HepG2 (cell line): ENCODE results near the gene PPIA. TPM values are rescaled to one million over a fixed set of nuclear protein-coding genes. Genes with fewer than 3 reads are reported as not detected.

Experiments used
- ETS1 ChIP-seq: sonication (generic); formaldehyde crosslinking; IDR thresholded peaks from 2 replicates; pipeline ENCODE4 v1.4.0; 2020; ENCODE audit warnings: missing genetic modification reagents
- ETV5 ChIP-seq: IDR thresholded peaks from 2 replicates; pipeline ENCODE4 v1.6.1; 2018; ENCODE audit warnings: missing biosample characterization, missing genetic modification reagents, inconsistent platforms, borderline replicate concordance
- FOXC1 ChIP-seq: sonication (generic); formaldehyde crosslinking; IDR thresholded peaks from 2 replicates; pipeline ENCODE4 v1.8.0; 2022; ENCODE audit warnings: mild to moderate bottlenecking, missing genetic modification reagents, borderline replicate concordance
- FOXJ3 ChIP-seq: sonication (generic); formaldehyde crosslinking; IDR thresholded peaks from 2 replicates; pipeline ENCODE4 v1.4.0; 2020; ENCODE audit warnings: missing genetic modification reagents, mild to moderate bottlenecking, borderline replicate concordance
- FOXM1 ChIP-seq: sonication (generic); formaldehyde crosslinking; IDR thresholded peaks from 2 replicates; pipeline ENCODE4 v1.5.0; 2020; ENCODE audit warnings: missing genetic modification reagents
- GABPB1 ChIP-seq: IDR thresholded peaks from 2 replicates; pipeline ENCODE4 v1.6.1; 2016; ENCODE audit warnings: mild to moderate bottlenecking, missing genetic modification reagents, moderate library complexity, missing compliant biosample characterization
- GATAD1 ChIP-seq: IDR thresholded peaks from 2 replicates; pipeline ENCODE4 v1.6.1; 2016; ENCODE audit warnings: missing genetic modification reagents, missing compliant biosample characterization
- GPN1 ChIP-seq: sonication (generic); formaldehyde crosslinking; IDR thresholded peaks from 2 replicates; pipeline ENCODE4 v1.5.1; 2020; ENCODE audit warnings: missing genetic modification reagents, borderline replicate concordance
- HNF1B ChIP-seq: sonication (generic); formaldehyde crosslinking; IDR thresholded peaks from 2 replicates; pipeline ENCODE4 v1.5.1; 2020; ENCODE audit warnings: mild to moderate bottlenecking, moderate library complexity, missing genetic modification reagents
- MIER3 ChIP-seq: IDR thresholded peaks from 2 replicates; pipeline ENCODE4 v1.6.1; 2016; ENCODE audit warnings: missing compliant biosample characterization, borderline replicate concordance
- TCF7 ChIP-seq: sonication (generic); IDR thresholded peaks from 2 replicates; pipeline ENCODE4 v1.6.1; 2016; ENCODE audit warnings: antibody characterized with exemption, low read depth
- THAP7 ChIP-seq: sonication (generic); formaldehyde crosslinking; IDR thresholded peaks from 2 replicates; pipeline ENCODE4 v1.8.1; 2023; ENCODE audit warnings: mild to moderate bottlenecking, missing genetic modification reagents
- ZNF18 ChIP-seq: sonication (generic); formaldehyde crosslinking; IDR thresholded peaks from 2 replicates; pipeline ENCODE4 v1.8.0; 2022; ENCODE audit warnings: mild to moderate bottlenecking, missing genetic modification reagents; ENCODE audit not compliant: insufficient replicate concordance
- ZNF256 ChIP-seq: sonication (generic); formaldehyde crosslinking; conservative IDR thresholded peaks from 2 replicates; pipeline ENCODE4 v1.4.0; 2020; ENCODE audit warnings: missing genetic modification reagents
- ZNF276 ChIP-seq: sonication (generic); formaldehyde crosslinking; IDR thresholded peaks from 2 replicates; pipeline ENCODE4 v1.4.0; 2020; ENCODE audit warnings: mild to moderate bottlenecking, low read depth, missing genetic modification reagents
- ZNF567 ChIP-seq: sonication (generic); formaldehyde crosslinking; IDR thresholded peaks from 2 replicates; pipeline ENCODE4 v1.8.1; 2023; ENCODE audit warnings: mild to moderate bottlenecking, missing genetic modification reagents, borderline replicate concordance
- ZNF576 ChIP-seq: sonication (generic); formaldehyde crosslinking; IDR thresholded peaks from 2 replicates; pipeline ENCODE4 v1.4.0; 2020; ENCODE audit warnings: mild to moderate bottlenecking, missing genetic modification reagents
- ZNF644 ChIP-seq: IDR thresholded peaks from 2 replicates; pipeline ENCODE4 v1.6.1; 2016; ENCODE audit warnings: low read depth
- ZNF720 ChIP-seq: sonication (generic); formaldehyde crosslinking; IDR thresholded peaks from 2 replicates; pipeline ENCODE4 v1.4.0; 2020; ENCODE audit warnings: missing genetic modification reagents
- ZNF790 ChIP-seq: sonication (generic); formaldehyde crosslinking; IDR thresholded peaks from 2 replicates; pipeline ENCODE4 v1.8.0; 2022; ENCODE audit warnings: missing genetic modification reagents, mild to moderate bottlenecking, borderline replicate concordance
- ZSCAN29 ChIP-seq: sonication (generic); formaldehyde crosslinking; conservative IDR thresholded peaks from 2 replicates; pipeline ENCODE4 v1.4.0; 2020; ENCODE audit warnings: mild to moderate bottlenecking, missing genetic modification reagents
- ZSCAN5A ChIP-seq: sonication (generic); formaldehyde crosslinking; IDR thresholded peaks from 2 replicates; pipeline ENCODE4 v1.8.0; 2022; ENCODE audit warnings: mild to moderate bottlenecking, missing genetic modification reagents, borderline replicate concordance
- polyA plus RNA-seq, 8 experiments: library from polyadenylated mRNA; depleted of rRNA in 3 of 8; stranded (reverse) in 7 of 8; unstranded in 1 of 8; fragments of >200 nt; fragmentation: Illumina TruSeq in 4 of 8; extraction: Trizol in 4 of 8; gene quantifications; 2 replicates each; pipeline versions ENCODE4 v1.2.1 to v1.2.3, GENCODE V29; 2011 to 2016; ENCODE audit warnings: low read depth in 4 of 8, missing spikeins in 1 of 8, mixed read lengths in 1 of 8; ENCODE audit not compliant: insufficient read depth in 1 of 8
- total RNA-seq, 5 experiments: library from RNA; depleted of rRNA; stranded (reverse); fragments of >200 nt; fragmentation: Illumina TruSeq; extraction: Trizol; gene quantifications; 2 replicates each; pipeline ENCODE4 v1.2.3, GENCODE V29; 2016; ENCODE audit warnings: low read depth in 1 of 5

PPIA gene
- total and polyA plus RNA-seq, 2 of the 13 experiments (the other 11 are each of a cell fraction or from before 2014, with no cell fraction given): 2,268 to 3,010 TPM

GRCh38 chr7:44808914-44809393 lies 12.5 kb downstream of the PPIA start (continued):
- TF ChIP-seq FOXM1 (CRISPR knock-in tag): no peak
- no peak for TF ChIP-seq MIER3 (CRISPR knock-in tag)
- no peak for TF ChIP-seq GATAD1 (CRISPR knock-in tag)
- 0 out of 2 replicates have a peak, but pooled peaks have one; percentile 29 for TF ChIP-seq ZSCAN29 (CRISPR knock-in tag)
- no peak for TF ChIP-seq TCF7
- peak; percentile 98 for TF ChIP-seq ZNF18 (CRISPR knock-in tag)
- no peak for TF ChIP-seq ZNF576
- no peak; the same call in 1 of the 2 replicates for TF ChIP-seq ETV5 (CRISPR knock-in tag)
- TF ChIP-seq ZSCAN5A (CRISPR knock-in tag): no peak
- no peak for TF ChIP-seq GABPB1 (CRISPR knock-in tag)
- TF ChIP-seq ZNF567 (CRISPR knock-in tag): no peak
- TF ChIP-seq THAP7 (CRISPR knock-in tag): no peak
- TF ChIP-seq ZNF720 (CRISPR knock-in tag): no peak
- TF ChIP-seq ZNF256 (CRISPR knock-in tag): no peak
- TF ChIP-seq FOXC1 (CRISPR knock-in tag): no peak
- no peak for TF ChIP-seq ZNF790 (CRISPR knock-in tag)
- TF ChIP-seq ZNF276 (CRISPR knock-in tag): no peak
- TF ChIP-seq ETS1 (CRISPR knock-in tag): no peak
- no peak for TF ChIP-seq GPN1
- no peak for TF ChIP-seq HNF1B
- TF ChIP-seq FOXJ3: 0 out of 2 replicates have a peak, but pooled peaks have one; percentile 15
- TF ChIP-seq ZNF644 (CRISPR knock-in tag): peak; percentile 31; the same call in 1 of the 2 replicates
